GM15510 (cell line): ENCODE measurements around the gene EXOSC2.
A peak's percentile ranks its signal among the peaks of the same experiment; 100 is the strongest.

Experiments
- POLR2A ChIP-seq: IDR thresholded peaks from 3 replicates; pipeline ENCODE4 v1.6.1; 2011; ENCODE audit warnings: borderline replicate concordance; ENCODE audit not compliant: insufficient read length; ENCODE audit errors: extremely low read depth

Gene EXOSC2

DNA sequence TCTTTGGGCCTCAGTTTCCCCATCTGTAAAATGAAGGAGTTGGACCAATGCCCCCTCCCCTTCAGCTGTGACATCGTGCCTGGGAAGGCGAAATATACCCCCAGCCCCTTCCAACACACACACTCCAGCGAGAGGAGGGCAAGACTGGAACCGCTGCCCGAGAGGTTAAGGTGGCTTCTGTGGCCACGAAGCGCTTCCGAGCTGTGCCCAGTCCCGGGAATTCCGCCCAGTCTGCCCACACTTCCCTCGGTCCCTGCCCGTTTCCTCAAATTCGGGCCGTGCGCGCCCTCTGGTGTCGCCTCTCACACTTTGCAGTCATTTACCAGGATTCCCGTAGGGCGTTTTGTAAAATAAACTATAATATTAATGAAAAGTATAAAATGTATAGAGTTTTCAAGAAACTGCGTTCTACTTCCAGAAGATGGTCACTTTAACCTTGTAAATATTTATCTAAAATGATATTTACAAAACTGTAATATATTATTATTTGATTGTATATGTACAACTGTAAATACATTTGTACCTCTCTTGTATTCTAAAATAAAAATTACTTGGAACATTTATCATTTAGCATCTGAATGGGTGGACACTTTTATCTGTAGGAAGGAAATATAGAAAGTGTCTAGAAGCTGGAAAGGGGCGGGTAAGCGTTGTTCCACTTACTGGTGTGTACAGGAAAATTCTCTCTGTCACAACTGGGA lies 11.0 kb upstream of the EXOSC2 start:
- TF ChIP-seq POLR2A, result no peak

DNA sequence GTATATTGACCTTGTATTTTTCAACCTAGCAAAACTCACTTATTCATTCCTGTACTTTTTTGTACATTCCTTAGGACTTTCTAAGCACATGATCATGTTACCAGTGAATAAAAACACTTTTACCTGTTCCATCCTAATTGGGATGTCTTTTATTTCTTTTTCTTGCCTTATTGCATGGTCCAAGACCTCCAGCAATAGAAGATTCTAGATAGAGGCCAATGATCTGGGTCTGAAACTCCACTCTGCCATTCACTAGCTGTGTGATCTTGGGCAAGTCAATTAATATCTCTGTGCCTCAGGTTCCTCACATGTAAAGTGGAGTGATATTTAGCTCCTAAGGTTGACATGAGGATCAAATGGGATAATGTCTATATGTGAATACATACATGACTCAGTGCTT lies 8.5 kb upstream of the EXOSC2 start:
- no peak for TF ChIP-seq POLR2A

DNA sequence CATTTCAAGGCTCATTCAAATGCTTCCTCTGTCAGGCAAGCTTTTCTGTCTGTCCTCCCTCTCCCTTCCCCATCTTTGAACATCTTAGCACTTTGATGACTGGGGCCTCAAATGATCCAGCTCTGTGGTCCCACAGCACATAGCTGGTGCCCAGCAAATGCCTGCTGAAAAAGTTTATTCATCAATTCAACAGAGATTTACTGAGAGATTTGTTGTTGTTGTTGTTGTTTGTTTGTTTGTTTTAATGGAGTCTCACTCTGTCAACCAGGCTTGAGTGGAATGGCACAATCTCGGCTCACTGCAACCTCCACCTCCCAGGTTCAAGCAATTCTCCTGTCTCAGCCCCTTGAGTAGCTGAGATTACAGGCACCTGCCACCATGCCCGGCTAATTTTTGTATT lies 6.0 kb upstream of the EXOSC2 start:
- TF ChIP-seq POLR2A, result no peak

GRCh38 chr9:130688072-130688471 lies 5.5 kb upstream of the EXOSC2 start:
- TF ChIP-seq POLR2A, result no peak

DNA sequence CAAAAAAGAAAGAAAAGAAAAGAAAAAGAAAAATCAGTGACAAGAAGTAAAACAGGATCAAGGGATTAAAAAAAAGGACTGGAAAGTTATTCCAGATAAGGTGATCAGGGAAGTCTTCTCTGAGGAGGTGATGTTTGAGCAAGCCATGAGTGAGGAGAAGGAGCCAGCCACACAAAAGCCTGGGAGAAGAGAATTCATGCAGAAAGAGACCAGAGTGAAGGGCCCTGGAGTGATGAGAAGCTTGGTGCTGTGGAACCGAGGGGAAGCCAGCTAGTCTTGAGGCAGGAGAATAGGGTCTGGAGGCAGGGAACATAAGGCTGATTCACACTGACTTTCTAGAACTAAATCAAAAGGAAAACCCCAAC lies 4.0 kb upstream of the EXOSC2 start:
- TF ChIP-seq POLR2A, result no peak

- TF ChIP-seq POLR2A, result peak; percentile 39
Observed at GRCh38 chr9:130689937-130690700, 3.5 kb upstream of the EXOSC2 start.

- TF ChIP-seq POLR2A, result no peak
Observed at GRCh38 chr9:130692321-130692720, 1.3 kb upstream of the EXOSC2 start.

DNA sequence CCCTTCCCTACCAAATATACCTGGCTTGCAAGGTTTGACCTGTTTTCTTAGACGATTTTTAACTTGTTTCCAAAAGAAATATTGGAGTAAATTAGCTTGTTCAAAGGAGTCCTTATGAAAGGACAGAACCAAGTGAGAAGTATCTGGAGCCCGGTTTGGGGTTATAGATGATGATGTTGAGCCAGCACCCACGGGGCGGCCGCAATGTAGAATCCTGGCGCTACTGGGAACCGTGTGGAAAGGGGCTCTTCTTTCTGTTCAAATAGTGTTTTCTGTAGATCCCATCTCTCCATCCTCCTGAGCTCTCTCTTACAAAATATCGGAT lies 517 bp upstream of the EXOSC2 start:
- TF ChIP-seq POLR2A, result no peak

- TF ChIP-seq POLR2A, result no peak
Observed at GRCh38 chr9:130694205-130694604, 625 bp downstream of the EXOSC2 start.

GRCh38 chr9:130696139-130696650 lies 2.6 kb downstream of the EXOSC2 start:
- TF ChIP-seq POLR2A, result no peak

GRCh38 chr9:130696996-130697395 lies 3.4 kb downstream of the EXOSC2 start:
- TF ChIP-seq POLR2A, result no peak

DNA sequence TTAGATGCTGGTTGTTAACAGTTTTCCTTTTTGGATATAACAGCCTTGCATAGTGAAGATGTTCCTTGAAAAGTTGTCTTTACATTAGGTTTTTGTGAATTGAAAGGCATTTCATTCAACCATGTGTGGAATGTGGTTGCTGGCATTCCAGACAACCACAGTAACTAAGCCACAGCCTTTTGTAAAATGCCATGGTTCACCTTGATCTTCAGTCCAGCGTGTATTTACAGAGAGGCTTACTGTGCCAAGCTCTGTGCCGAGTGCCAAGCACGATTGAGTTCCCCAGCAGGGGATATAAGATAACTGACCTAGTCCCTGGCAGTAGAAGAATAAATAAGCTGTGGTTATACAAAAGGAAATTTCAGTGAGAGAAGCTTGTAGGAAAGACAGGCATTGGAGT lies 4.9 kb downstream of the EXOSC2 start:
- TF ChIP-seq POLR2A, result no peak

DNA sequence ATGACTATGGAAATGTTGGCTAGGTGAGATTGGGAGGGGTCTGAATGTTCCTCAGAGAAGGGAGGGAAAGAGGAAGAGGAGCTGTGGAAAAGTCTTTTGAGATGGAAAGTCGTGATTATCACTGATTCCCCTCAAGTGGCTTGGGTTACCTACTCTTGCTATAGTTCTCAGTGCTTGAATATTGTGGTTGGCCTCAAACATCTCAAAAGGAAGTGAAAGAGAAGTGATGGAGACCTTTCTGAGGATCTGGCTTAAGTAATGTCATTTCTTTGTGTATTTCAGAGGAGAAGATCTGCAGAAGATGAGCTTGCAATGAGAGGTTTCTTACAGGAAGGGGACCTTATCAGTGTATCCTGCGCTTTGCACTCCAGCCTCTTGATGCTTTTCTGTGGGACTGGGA lies 5.5 kb downstream of the EXOSC2 start:
- no peak for TF ChIP-seq POLR2A

- TF ChIP-seq POLR2A, result no peak
Observed at GRCh38 chr9:130701059-130702022, 7.8 kb downstream of the EXOSC2 start.

GRCh38 chr9:130703501-130703900 lies 9.9 kb downstream of the EXOSC2 start:
- no peak for TF ChIP-seq POLR2A
